Measurements from ENCODE around the gene STK38L. TPM values are rescaled to one million over a fixed set of nuclear protein-coding genes. Genes with fewer than 3 reads are reported as not detected.

Gene STK38L
- total and polyA plus RNA-seq, 7 donors: 3.7 to 21.2 (median 16.3) TPM

GRCh38 chr12:27366621-27367020 is 122.5 kb downstream of the STK38L start:
- WGBS, 3 donors: 87 to 93% (median 90%) methylated on average over 3 of the region's 3 CpGs
- H3K27ac ChIP-seq: no peak overlapping the region
- no peaks in the 10 kb centered on the region for H3K4me1 ChIP-seq
- H3K27me3 ChIP-seq (ENCODE audit: insufficient read depth in 3 of 3, low read length in 2 of 3): no peaks in the 10 kb centered on the region
- no peaks in the 10 kb centered on the region for H3K9me3 ChIP-seq
- no peak for DNase-seq
- TF ChIP-seq CTCF (IDR thresholded peaks at IDR 0.05): no peak
- intact Hi-C loops (cut with DNase I): no loop called here
- H3K4me3 ChIP-seq: no peak overlapping the region
- no peaks in the 10 kb centered on the region for H3K36me3 ChIP-seq (ENCODE audit: insufficient read depth in 1 of 2, low read depth in 1 of 2)
- no peak for ATAC-seq

- no peaks in the 10 kb centered on the region for H3K36me3 ChIP-seq (ENCODE audit: insufficient read depth in 1 of 2, low read depth in 1 of 2)
- TF ChIP-seq CTCF (IDR thresholded peaks at IDR 0.05): no peak
- no peaks in the 10 kb centered on the region for H3K4me1 ChIP-seq
- H3K27ac ChIP-seq: no peak overlapping the region
- DNase-seq (no peak), ATAC-seq (no peak)
- H3K4me3 ChIP-seq: no peak overlapping the region
- no peaks in the 10 kb centered on the region for H3K27me3 ChIP-seq (ENCODE audit: insufficient read depth in 3 of 3, low read length in 2 of 3)
- H3K9me3 ChIP-seq: no peaks in the 10 kb centered on the region
- intact Hi-C loops (cut with DNase I): no loop called here
- 60 to 73% (median 70%) methylated on average over 6 of the region's 6 CpGs for WGBS, 3 donors
Measured at GRCh38 chr12:27367078-27367477, 123.0 kb downstream of the STK38L start.

Other genes starting within 250 kb of the STK38L start
- 10 to 100 TPM in 2 of 4 donors, 1 to 10 TPM in 2; 6.0 to 16.5 (median 10.2) TPM for gene TM7SF3, start 229.9 kb upstream of the STK38L start, total RNA-seq
- 10 to 100 TPM; 10.4 to 13.1 (median 12.7) TPM for gene TM7SF3, start 229.9 kb upstream of the STK38L start, polyA plus RNA-seq
- 10 to 100 TPM; 40.1 to 52.6 (median 44.2) TPM for gene MED21, start 221.7 kb upstream of the STK38L start, total RNA-seq
- gene MED21, start 221.7 kb upstream of the STK38L start, polyA plus RNA-seq: 10 to 100 TPM; 20.2 to 53.1 (median 36.9) TPM
- not detected for gene C12orf71, start 161.7 kb upstream of the STK38L start, total RNA-seq
- not detected for gene C12orf71, start 161.7 kb upstream of the STK38L start, polyA plus RNA-seq
- gene BMAL2, start 88.5 kb downstream of the STK38L start, total RNA-seq: under 1 TPM; 0.13 to 0.79 (median 0.31) TPM
- gene BMAL2, start 88.5 kb downstream of the STK38L start, polyA plus RNA-seq: under 1 TPM; 0.04 to 0.31 (median 0.08) TPM
- not detected for gene SMCO2, start 202.4 kb downstream of the STK38L start, total RNA-seq
- gene SMCO2, start 202.4 kb downstream of the STK38L start, polyA plus RNA-seq: not detected